Fibroblast of skin of left quadriceps (primary cell): ENCODE results near the gene SGTA.
A peak's percentile ranks its signal among the peaks of the same experiment; 100 is the strongest.
"Not testable (repeated sequence)": the region's sequence is repeated elsewhere in the genome, so short reads cannot be mapped to it uniquely, and the experiment has no call there.

ENCODE experiments used
- DNase-seq, 2 experiments: peaks; one replicate each; pipeline ENCODE4 v3.0.0-alpha.2; 2013; ENCODE audit warnings: low read depth in 2 of 2

The SGTA gene

GRCh38 chr19:2782936-2783780 lies at the start of gene SGTA:
TSS of gene SGTA (minus strand) at chr19:2783273. CDS start at chr19:2769068, 14,205 bp downstream.
- DNase-seq = peak; percentile 96

- DNase-seq = no peak
Observed at GRCh38 chr19:2827840-2828489, 44.9 kb upstream of the SGTA start.

- DNase-seq = no peak
Observed at GRCh38 chr19:2827022-2827421, 43.9 kb upstream of the SGTA start.

- no peak for DNase-seq
Observed at GRCh38 chr19:2824129-2824528, 41.1 kb upstream of the SGTA start.

- no peak for DNase-seq
Observed at GRCh38 chr19:2823646-2824045, 40.6 kb upstream of the SGTA start.

- no peak for DNase-seq
Observed at GRCh38 chr19:2822846-2823245, 39.8 kb upstream of the SGTA start.

GRCh38 chr19:2820112-2820702 lies 37.1 kb upstream of the SGTA start:
- DNase-seq = no peak

- DNase-seq = peak; percentile 85 to 86
Observed at GRCh38 chr19:2819540-2820111, 36.6 kb upstream of the SGTA start, which contains the start of gene ZNF554. TSS of gene ZNF554 (plus strand) at chr19:2819868. CDS start at chr19:2820072, 204 bp downstream.

GRCh38 chr19:2817237-2817829 lies 34.3 kb upstream of the SGTA start:
- not testable (repeated sequence) for DNase-seq

- DNase-seq = no peak
Observed at GRCh38 chr19:2816641-2817040, 33.6 kb upstream of the SGTA start.

GRCh38 chr19:2815923-2816322 lies 32.9 kb upstream of the SGTA start:
- DNase-seq = no peak

- DNase-seq = no peak
Observed at GRCh38 chr19:2815191-2815614, 32.1 kb upstream of the SGTA start.

- DNase-seq = no peak
Observed at GRCh38 chr19:2814426-2814825, 31.4 kb upstream of the SGTA start.

GRCh38 chr19:2813235-2814160 lies 30.4 kb upstream of the SGTA start:
- no peak for DNase-seq

- DNase-seq = no peak
Observed at GRCh38 chr19:2812414-2813234, 29.6 kb upstream of the SGTA start.

GRCh38 chr19:2811735-2812413 lies 28.8 kb upstream of the SGTA start:
- DNase-seq = no peak

- DNase-seq = no peak
Observed at GRCh38 chr19:2811221-2811722, 28.2 kb upstream of the SGTA start.

GRCh38 chr19:2810141-2811091 lies 27.3 kb upstream of the SGTA start:
- DNase-seq = no peak
